ENCODE measurements around the gene ASIC1.

Gene ASIC1

GRCh38 chr12:50057896-50058670 lies 687 bp downstream of the ASIC1 start:
- Histone ChIP-seq H3K4me3 (ENCODE audit: low read depth, low read length) (no peak overlapping the region), H3K36me3 (ENCODE audit: control insufficient read depth, insufficient read depth, low read length) (no peaks in the 10 kb centered on the region), H2AFZ (peak overlapping the region; percentile 74), H3K9ac (no peak overlapping the region), H3K27me3 (ENCODE audit: control insufficient read depth, insufficient read depth, low read length) (no peaks in the 10 kb centered on the region), H3K9me3 (ENCODE audit: control insufficient read depth, low read length) (no peaks in the 10 kb centered on the region), H3K27ac (no peak overlapping the region), H3K4me1 (peaks cover 10% of the 10 kb centered on the region), H3K4me2 (ENCODE audit: low read length) (peak overlapping the region; percentile 71), H3K79me2 (no peaks in the 10 kb centered on the region)
- no peak for TF ChIP-seq CTCF (IDR thresholded peaks at IDR 0.05)

GRCh38 chr12:50058743-50059312 lies 1.4 kb downstream of the ASIC1 start:
- no peak overlapping the region for H3K4me2 ChIP-seq (ENCODE audit: low read length)
- H3K79me2 ChIP-seq: no peaks in the 10 kb centered on the region
- no peak overlapping the region for H3K9ac ChIP-seq
- H3K27ac ChIP-seq: no peak overlapping the region
- no peaks in the 10 kb centered on the region for H3K36me3 ChIP-seq (ENCODE audit: control insufficient read depth, insufficient read depth, low read length)
- no peaks in the 10 kb centered on the region for H3K9me3 ChIP-seq (ENCODE audit: control insufficient read depth, low read length)
- no peaks in the 10 kb centered on the region for H3K27me3 ChIP-seq (ENCODE audit: control insufficient read depth, insufficient read depth, low read length)
- no peak overlapping the region for H2AFZ ChIP-seq
- peaks cover 10% of the 10 kb centered on the region for H3K4me1 ChIP-seq
- no peak overlapping the region for H3K4me3 ChIP-seq (ENCODE audit: low read depth, low read length)
- TF ChIP-seq CTCF (IDR thresholded peaks at IDR 0.05): no peak

- TF ChIP-seq CTCF (IDR thresholded peaks at IDR 0.05): no peak
- no peaks in the 10 kb centered on the region for H3K36me3 ChIP-seq (ENCODE audit: control insufficient read depth, insufficient read depth, low read length)
- H3K4me3 ChIP-seq (ENCODE audit: low read depth, low read length): no peak overlapping the region
- H3K4me1 ChIP-seq: peaks cover 10% of the 10 kb centered on the region
- H2AFZ ChIP-seq: no peak overlapping the region
- H3K4me2 ChIP-seq (ENCODE audit: low read length): no peak overlapping the region
- no peak overlapping the region for H3K27ac ChIP-seq
- no peaks in the 10 kb centered on the region for H3K27me3 ChIP-seq (ENCODE audit: control insufficient read depth, insufficient read depth, low read length)
- H3K9me3 ChIP-seq (ENCODE audit: control insufficient read depth, low read length): no peaks in the 10 kb centered on the region
- H3K9ac ChIP-seq: no peak overlapping the region
- H3K79me2 ChIP-seq: no peaks in the 10 kb centered on the region
Measured at GRCh38 chr12:50059440-50060119, 2.2 kb downstream of the ASIC1 start.

DNA sequence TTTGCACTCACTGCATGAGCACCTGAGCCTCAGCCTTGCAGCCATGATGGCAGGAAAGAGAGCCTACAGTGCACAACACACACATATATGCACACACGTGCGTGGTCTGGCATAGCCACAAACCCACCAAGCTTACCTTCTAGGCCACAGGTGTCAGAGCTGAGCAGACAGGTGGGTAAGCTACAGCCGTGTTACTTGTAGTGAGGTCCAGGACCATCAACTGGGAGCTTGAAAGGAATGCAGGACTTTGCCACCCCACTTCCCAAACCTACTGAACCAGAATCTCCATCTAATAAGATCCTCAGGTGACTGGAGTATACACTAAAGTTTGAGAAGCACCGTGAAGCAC lies 2.7 kb downstream of the ASIC1 start:
- Histone ChIP-seq H3K4me1 (peaks cover 10% of the 10 kb centered on the region), H3K27ac (no peak overlapping the region), H3K9ac (no peak overlapping the region), H3K9me3 (ENCODE audit: control insufficient read depth, low read length) (no peaks in the 10 kb centered on the region), H3K4me2 (ENCODE audit: low read length) (no peak overlapping the region), H3K36me3 (ENCODE audit: control insufficient read depth, insufficient read depth, low read length) (no peaks in the 10 kb centered on the region), H3K79me2 (no peaks in the 10 kb centered on the region), H2AFZ (no peak overlapping the region), H3K4me3 (ENCODE audit: low read depth, low read length) (no peak overlapping the region), H3K27me3 (ENCODE audit: control insufficient read depth, insufficient read depth, low read length) (no peaks in the 10 kb centered on the region)
- no peak for TF ChIP-seq CTCF (IDR thresholded peaks at IDR 0.05)
